ENCODE measurements around the gene TGM3.

TGM3 gene

DNA sequence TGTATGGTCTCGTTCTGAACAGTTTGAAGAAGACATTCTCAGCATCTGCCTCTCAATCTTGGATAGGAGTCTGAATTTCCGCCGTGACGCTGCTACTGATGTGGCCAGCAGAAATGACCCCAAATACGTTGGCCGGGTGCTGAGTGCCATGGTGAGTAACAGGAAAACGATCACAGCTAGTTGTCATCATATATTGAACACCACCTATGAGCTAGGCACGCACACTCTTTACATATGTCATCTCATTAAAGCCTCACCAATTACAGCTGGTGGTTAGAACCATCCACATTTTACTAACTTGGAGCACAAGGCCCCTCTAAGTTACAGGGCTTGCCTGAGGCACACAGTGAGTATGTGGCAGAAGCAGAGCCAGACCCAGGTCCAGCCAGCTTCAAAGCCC is 17.1 kb downstream of the TGM3 start:
- no peak overlapping the region for H3K4me3 ChIP-seq (ENCODE audit: low read length)
- TF ChIP-seq, protein P1, sequence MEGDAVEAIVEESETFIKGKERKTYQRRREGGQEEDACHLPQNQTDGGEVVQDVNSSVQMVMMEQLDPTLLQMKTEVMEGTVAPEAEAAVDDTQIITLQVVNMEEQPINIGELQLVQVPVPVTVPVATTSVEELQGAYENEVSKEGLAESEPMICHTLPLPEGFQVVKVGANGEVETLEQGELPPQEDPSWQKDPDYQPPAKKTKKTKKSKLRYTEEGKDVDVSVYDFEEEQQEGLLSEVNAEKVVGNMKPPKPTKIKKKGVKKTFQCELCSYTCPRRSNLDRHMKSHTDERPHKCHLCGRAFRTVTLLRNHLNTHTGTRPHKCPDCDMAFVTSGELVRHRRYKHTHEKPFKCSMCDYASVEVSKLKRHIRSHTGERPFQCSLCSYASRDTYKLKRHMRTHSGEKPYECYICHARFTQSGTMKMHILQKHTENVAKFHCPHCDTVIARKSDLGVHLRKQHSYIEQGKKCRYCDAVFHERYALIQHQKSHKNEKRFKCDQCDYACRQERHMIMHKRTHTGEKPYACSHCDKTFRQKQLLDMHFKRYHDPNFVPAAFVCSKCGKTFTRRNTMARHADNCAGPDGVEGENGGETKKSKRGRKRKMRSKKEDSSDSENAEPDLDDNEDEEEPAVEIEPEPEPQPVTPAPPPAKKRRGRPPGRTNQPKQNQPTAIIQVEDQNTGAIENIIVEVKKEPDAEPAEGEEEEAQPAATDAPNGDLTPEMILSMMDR (IDR thresholded peaks at IDR 0.05; ENCODE audit: insufficient read depth, low read depth, low read length, missing control alignments): no peak
- no peak for DNase-seq (ENCODE audit: low read depth)

GRCh38 chr20:2313316-2313715 is 17.5 kb downstream of the TGM3 start:
- no peak for DNase-seq (ENCODE audit: low read depth)
- no peak overlapping the region for H3K4me3 ChIP-seq (ENCODE audit: low read length)
- TF ChIP-seq, protein P1 (IDR thresholded peaks at IDR 0.05; ENCODE audit: insufficient read depth, low read depth, low read length, missing control alignments): no peak

DNA sequence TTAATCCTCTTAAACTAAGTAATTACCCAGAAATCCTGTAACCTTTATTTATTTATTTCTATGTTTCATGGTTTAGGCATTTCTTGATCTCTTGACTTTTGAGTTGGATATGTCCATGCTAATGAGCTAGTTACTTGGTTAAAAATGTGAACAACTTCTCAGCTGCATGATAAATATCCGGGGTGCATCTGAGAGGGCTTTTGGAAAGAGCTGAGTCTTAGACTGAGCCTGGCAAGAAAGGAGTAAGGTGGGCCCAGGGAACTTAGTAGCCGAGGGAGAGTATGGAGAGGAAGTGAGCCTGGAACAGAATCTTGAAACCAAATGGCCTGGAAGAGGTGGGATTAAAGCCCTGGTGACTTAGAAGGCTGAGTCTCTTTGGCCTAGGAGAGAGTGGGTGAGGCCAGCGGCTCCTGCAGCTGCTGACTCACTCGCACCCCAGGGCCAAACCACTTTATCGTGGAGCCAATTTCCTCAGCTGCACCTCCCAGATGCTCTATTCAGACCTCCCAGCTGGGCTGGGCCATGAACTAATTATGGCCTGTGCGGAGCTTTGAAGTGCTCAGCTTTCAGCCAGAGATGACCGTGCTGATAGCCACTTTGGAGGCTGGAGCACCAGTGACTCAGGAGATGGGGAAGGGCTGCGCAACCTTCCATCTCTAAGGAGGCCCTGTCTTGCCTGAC is 19.1 kb downstream of the TGM3 start:
- TF ChIP-seq, protein P1 (IDR thresholded peaks at IDR 0.05; ENCODE audit: insufficient read depth, low read depth, low read length, missing control alignments): no peak
- no peak overlapping the region for H3K4me3 ChIP-seq (ENCODE audit: low read length)
- DNase-seq (ENCODE audit: low read depth): peak; percentile 74

- no peak for DNase-seq (ENCODE audit: low read depth)
- no peak overlapping the region for H3K4me3 ChIP-seq (ENCODE audit: low read length)
- TF ChIP-seq, protein P1 (IDR thresholded peaks at IDR 0.05; ENCODE audit: insufficient read depth, low read depth, low read length, missing control alignments): no peak
These were observed 19.6 kb downstream of the TGM3 start for GRCh38 chr20:2315440-2315778.

DNA sequence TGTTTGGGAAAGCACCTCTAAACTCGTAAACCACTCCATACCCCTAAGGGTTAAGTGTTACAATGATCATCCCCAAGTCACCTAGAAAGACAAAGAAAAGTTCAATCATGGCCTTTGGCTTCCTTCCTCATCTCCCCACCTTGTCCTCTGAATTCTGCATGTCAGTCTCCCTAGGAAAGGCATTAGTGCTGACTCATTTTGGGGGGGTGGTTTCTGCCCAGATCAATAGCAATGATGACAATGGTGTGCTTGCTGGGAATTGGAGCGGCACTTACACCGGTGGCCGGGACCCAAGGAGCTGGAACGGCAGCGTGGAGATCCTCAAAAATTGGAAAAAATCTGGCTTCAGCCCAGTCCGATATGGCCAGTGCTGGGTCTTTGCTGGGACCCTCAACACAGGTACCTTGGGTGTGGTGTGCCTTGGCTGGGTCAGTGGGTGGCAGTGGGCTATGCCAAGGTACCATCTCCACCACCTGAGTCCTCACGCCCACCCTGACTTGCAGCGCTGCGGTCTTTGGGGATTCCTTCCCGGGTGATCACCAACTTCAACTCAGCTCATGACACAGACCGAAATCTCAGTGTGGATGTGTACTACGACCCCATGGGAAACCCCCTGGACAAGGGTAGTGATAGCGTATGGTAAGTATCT is 21.2 kb downstream of the TGM3 start:
- no peak for DNase-seq (ENCODE audit: low read depth)
- TF ChIP-seq, protein P1 (IDR thresholded peaks at IDR 0.05; ENCODE audit: insufficient read depth, low read depth, low read length, missing control alignments): no peak
- H3K4me3 ChIP-seq (ENCODE audit: low read length): no peak overlapping the region

GRCh38 chr20:2320813-2321658 is 25.2 kb downstream of the TGM3 start:
- DNase-seq (ENCODE audit: low read depth): no peak
- no peak overlapping the region for H3K4me3 ChIP-seq (ENCODE audit: low read length)
- TF ChIP-seq, protein P1 (IDR thresholded peaks at IDR 0.05; ENCODE audit: insufficient read depth, low read depth, low read length, missing control alignments): no peak

Measured in epithelial cell of esophagus (primary cell).